K562 (cell line): Measurements from ENCODE around the gene ERMARD. TPM values are rescaled to one million over a fixed set of nuclear protein-coding genes. Genes with fewer than 3 reads are reported as not detected.

Experiments
- ATAC-seq: fragments of 200-7000 bp; cut with Tn5 transposase; 3 replicates; pipeline ENCODE4 v1.9.1; 2020; ENCODE audit warnings: moderate library complexity
- BruUV-seq: library from RNA; stranded (reverse); fragments of 400-500 nt; replicated peaks from 2 replicates; lab custom pipeline; 2021; lab: Mats Ljungman, UMichigan
- CTCF ChIA-PET: fragments of 300-600 bp; formaldehyde crosslinking; extraction: SDS; loops from one replicate; lab custom pipeline; 2021; ENCODE audit warnings: low intra/inter-chr PET ratio; lab: Yijun Ruan, JAX
- POLR2A ChIA-PET: fragments of 300-600, 350-650 bp; sonication (Branson Sonifier 250); formaldehyde crosslinking; extraction: SDS; loops from one replicate; lab custom pipeline; 2021; ENCODE audit warnings: antibody characterized with exemption, inconsistent platforms; lab: Yijun Ruan, JAX
- DNase-seq, 4 experiments: peaks; one replicate each; pipeline versions ENCODE4 v3.0.0 to v3.0.0-alpha.2; 2011 to 2018; ENCODE audit warnings: low spot score in 3 of 4, mixed read lengths in 3 of 4; ENCODE audit errors: extremely low read depth in 1 of 4
- FAIRE-seq: peaks from 2 replicates; lab custom pipeline; 2011; peaks lifted over from hg19 to GRCh38; lab: Jason Lieb, UNC
- H2AFZ ChIP-seq: 2 replicates; pipeline ENCODE4 v1.6.0; 2011; ENCODE audit warnings: low read depth, low read length, control low read depth, inconsistent platforms
- H3K27ac ChIP-seq: fragments of 200-600 bp; 3 replicates; pipeline ENCODE4 v1.8.0; 2011; ENCODE audit warnings: low read depth, mild to moderate bottlenecking, control low read depth, inconsistent platforms, low read length, moderate library complexity, mixed read lengths; ENCODE audit errors: extremely low read depth
- H3K27me3 ChIP-seq, 2 experiments: fragments of 300-600 bp in 1 of 2; 2 replicates in 1 of 2; 3 replicates in 1 of 2; pipeline versions ENCODE4 v1.6.0 to v1.8.0; 2011; ENCODE audit warnings: inconsistent platforms in 2 of 2, low read length in 2 of 2, mild to moderate bottlenecking in 1 of 2, mixed read lengths in 1 of 2, moderate library complexity in 1 of 2; ENCODE audit not compliant: control insufficient read depth in 2 of 2, insufficient read depth in 2 of 2
- H3K36me3 ChIP-seq: fragments of 300-600 bp; 3 replicates; pipeline ENCODE4 v1.8.0; 2011; ENCODE audit warnings: mild to moderate bottlenecking, low read length, inconsistent platforms; ENCODE audit not compliant: control insufficient read depth, insufficient read depth
- H3K4me1 ChIP-seq, 2 experiments: fragments of 200-600 bp in 1 of 2; replicated peaks in 1 of 2; 2 replicates in 1 of 2; 3 replicates in 1 of 2; pipeline versions ENCODE4 v1.5.1 to v1.8.0; 2011; ENCODE audit warnings: inconsistent platforms in 2 of 2, low read length in 2 of 2, mild to moderate bottlenecking in 1 of 2, mixed read lengths in 1 of 2, moderate library complexity in 1 of 2; ENCODE audit not compliant: control insufficient read depth in 2 of 2, insufficient read depth in 2 of 2
- H3K4me2 ChIP-seq: 2 replicates; pipeline ENCODE4 v1.6.1; 2011; ENCODE audit warnings: low read length, control low read depth, inconsistent platforms, mixed read lengths; ENCODE audit not compliant: insufficient read depth
- H3K4me3 ChIP-seq: fragments of 200-600 bp; sonication (generic), shearing (Covaris generic); 2 replicates; pipeline ENCODE4 v1.5.1; 2016; ENCODE audit warnings: control low read depth, inconsistent platforms
- H3K79me2 ChIP-seq: fragments of 200-600 bp; 3 replicates; pipeline ENCODE4 v1.8.0; 2011; ENCODE audit warnings: low read length, inconsistent platforms; ENCODE audit not compliant: control insufficient read depth, insufficient read depth
- H3K9ac ChIP-seq, 2 experiments: 2 replicates each; pipeline versions ENCODE4 v1.6.0 to v1.6.1; 2011; ENCODE audit warnings: low read depth in 2 of 2, low read length in 2 of 2, control low read depth in 1 of 2, inconsistent platforms in 1 of 2, mild to moderate bottlenecking in 1 of 2, mixed read lengths in 1 of 2; ENCODE audit not compliant: insufficient read depth in 1 of 2
- H3K9me1 ChIP-seq: one replicate; pipeline ENCODE4 v1.6.0; 2011; ENCODE audit warnings: inconsistent platforms, mild to moderate bottlenecking, low read length, moderate library complexity; ENCODE audit not compliant: control insufficient read depth, insufficient read depth
- H3K9me3 ChIP-seq: replicated peaks from 2 replicates; pipeline ENCODE4 v1.5.1; 2011; ENCODE audit warnings: low read depth, low read length, inconsistent platforms; ENCODE audit not compliant: control insufficient read depth, insufficient read depth
- H4K20me1 ChIP-seq: replicated peaks from 2 replicates; pipeline ENCODE4 v1.6.1; 2011; ENCODE audit warnings: low read length, inconsistent platforms, mixed read lengths; ENCODE audit not compliant: control insufficient read depth, insufficient read depth
- ARID3A ChIP-seq: IDR thresholded peaks from 2 replicates; pipeline ENCODE4 v1.6.1; 2012; ENCODE audit warnings: low read depth, low read length, improper control_type of control experiment, borderline replicate concordance
- CEBPZ ChIP-seq: fragments of 150-350 bp; IDR thresholded peaks from 2 replicates; pipeline ENCODE4 v1.6.1; 2014; ENCODE audit warnings: low read depth, mild to moderate bottlenecking, low read length, borderline replicate concordance
- CTCF ChIP-seq, 3 experiments: IDR thresholded peaks in 2 of 3; conservative IDR thresholded peaks in 1 of 3; 2 replicates each; pipeline ENCODE4 v1.5.1; 2011 to 2012; ENCODE audit warnings: low read length in 3 of 3, mild to moderate bottlenecking in 3 of 3, control low read depth in 2 of 3, improper control_type of control experiment in 1 of 3, inconsistent platforms in 1 of 3, low read depth in 1 of 3, mixed read lengths in 1 of 3, moderate library complexity in 1 of 3; ENCODE audit not compliant: insufficient read depth in 2 of 3
- L3MBTL2 ChIP-seq: fragments of 450-650 bp; IDR thresholded peaks from 2 replicates; pipeline ENCODE4 v1.6.1; 2016; ENCODE audit warnings: mild to moderate bottlenecking, moderate library complexity
- VEZF1 ChIP-seq: fragments of 200-800 bp; sonication (Bioruptor generic); IDR thresholded peaks from 2 replicates; pipeline ENCODE4 v1.6.1; 2017; ENCODE audit warnings: missing genetic modification characterization, missing compliant biosample characterization
- ZNF696 ChIP-seq: fragments of 250-450 bp; sonication (Bioruptor Pico); conservative IDR thresholded peaks from 2 replicates; pipeline ENCODE4 v1.4.0; 2020; ENCODE audit warnings: mild to moderate bottlenecking, moderate library complexity
- whole genome bisulfite sequencing: fragments of 100-300 bp; shearing (Covaris generic); methylation state at CpG from one replicate; pipeline ENCODE4 v1.1.6; 2016; ENCODE audit warnings: low coverage, mixed read lengths; ENCODE audit not compliant: insufficient coverage; ENCODE audit errors: missing lambda C conversion rate; 5-methylcytosine and 5-hydroxymethylcytosine counted together
- in situ Hi-C: fragments of 300-500 bp; cut with MboI; formaldehyde crosslinking; loops from 4 replicates; pipeline ENCODE4 v1.15.0; 2018; ENCODE audit warnings: inconsistent platforms, mixed read lengths
- intact Hi-C: fragments of 100-400 bp; cut with micrococcal nuclease; formaldehyde crosslinking; loops from 2 replicates; pipeline ENCODE4 v1.14.2; 2022
- polyA plus RNA-seq, 8 experiments: library from polyadenylated mRNA; depleted of rRNA in 4 of 8; stranded (reverse) in 5 of 8; unstranded in 3 of 8; fragments of >200 nt; fragmentation: Nextera tagmentation in 2 of 8; fragmentation: Illumina TruSeq in 1 of 8; extraction: Ambion mirVana in 2 of 8; extraction: Trizol in 1 of 8; gene quantifications; 2 replicates each; pipeline versions ENCODE4 v1.2.1 to v1.2.3, GENCODE V29; 2011 to 2014; ENCODE audit warnings: inconsistent platforms in 1 of 8, missing spikeins in 1 of 8
- total RNA-seq, 7 experiments: library from RNA; depleted of rRNA in 6 of 7; stranded (reverse); fragments of >200 nt in 6 of 7; fragmentation: Illumina TruSeq in 2 of 7; extraction: Trizol in 2 of 7; gene quantifications; 2 replicates each; pipeline versions ENCODE4 v1.2.1 to v1.2.3, GENCODE V29; 2011 to 2021; ENCODE audit warnings: low replicate concordance in 1 of 7

Gene ERMARD
- total and polyA plus RNA-seq, 9 of the 15 experiments (the other 6 are each of a cell fraction or from before 2014, with no cell fraction given): 14.5 to 68.6 (median 27.7) TPM

GRCh38 chr6:169723991-169724493, 27.4 kb upstream of the ERMARD start (continued):
- TF ChIP-seq VEZF1 (CRISPR knock-in tag) (peak; percentile 59; the same call in 1 of the 2 replicates), CTCF (IDR thresholded peaks at IDR 0.05 in 2 of 3, conservative IDR thresholded peaks at IDR 0.05 in 1 of 3; ENCODE audit: insufficient read depth in 2 of 3, low read depth in 1 of 3, low read length in 3 of 3) (0 out of 6 replicates have a peak, but pooled peaks of 1 of the 3 experiments have one; percentile 3)

- WGBS: 1% methylated on average over 45 of the region's 89 CpGs
- H3K4me3 ChIP-seq: peak within 1 kb of the TSS; percentile 63
- H3K4me1 ChIP-seq: peaks cover 25 to 31% of the 10 kb centered on the region in 2 experiments
- peak within 1 kb of the TSS; percentile 93 for H3K4me2 ChIP-seq
- BruUV-seq: no TSS peak
- no peaks in the 10 kb centered on the region for H3K27me3 ChIP-seq
- in situ Hi-C loops (no loop called here), intact Hi-C loops (loop anchor here (1.0 kb wide), 1 partner anchor 27 kb away; the partner anchor contains the start of genes DYNLT2 and ERMARD)
- peak within 1 kb of the TSS; percentile 82 for H3K27ac ChIP-seq
- peaks cover 6% of the 10 kb centered on the region; the same call in 2 of the 3 replicates for H3K36me3 ChIP-seq
- ChIA-PET CTCF (no interaction called here), POLR2A (interaction anchor here (0.7 to 2.9 kb wide), 8 partner anchors 11 to 403 kb away, joined by 3 to 22 read pairs (median 5); partner anchors contain the start of genes DYNLT2 and ERMARD)
- FAIRE-seq (no peak), DNase-seq (peak; percentile 73 to 92 (median 88)), ATAC-seq (peak; percentile 59)
- peaks cover 6% of the 10 kb centered on the region for H4K20me1 ChIP-seq
- H2AFZ ChIP-seq: peak within 1 kb of the TSS; percentile 79
- no peaks in the 10 kb centered on the region for H3K9me3 ChIP-seq
- no peaks in the 10 kb centered on the region for H3K9me1 ChIP-seq
- H3K79me2 ChIP-seq: peaks cover 39% of the 10 kb centered on the region
- peak within 1 kb of the TSS; percentile 79 to 97 for H3K9ac ChIP-seq
- TF ChIP-seq ZNF696 (CRISPR knock-in tag): no peak
- TF ChIP-seq ARID3A: no peak
- peak; percentile 95 for TF ChIP-seq L3MBTL2
- no peak for TF ChIP-seq CEBPZ
Measured at GRCh38 chr6:169724494-169725124, 26.8 kb upstream of the ERMARD start, which contains the start of gene PHF10. Gene PHF10, minus strand, starts transcription at chr6:169724500. Its CDS starts 569 bp downstream, at chr6:169723931.
